GM12878 (cell line): ENCODE measurements around the gene CALHM4. TPM values are rescaled to one million over a fixed set of nuclear protein-coding genes. Genes with fewer than 3 reads are reported as not detected.
A peak's percentile ranks its signal among the peaks of the same experiment; 100 is the strongest.

Experiments used
- ATF7 ChIP-seq: fragments of 450-650 bp; IDR thresholded peaks from 2 replicates; pipeline ENCODE4 v1.6.1; 2016; ENCODE audit warnings: low read depth, mild to moderate bottlenecking
- FOS ChIP-seq: IDR thresholded peaks from 3 replicates; pipeline ENCODE4 v1.6.1; 2011; ENCODE audit warnings: borderline replicate concordance; ENCODE audit not compliant: insufficient read length; ENCODE audit errors: extremely low read depth
- HDAC6 ChIP-seq: fragments of 200-600 bp; sonication (generic); IDR thresholded peaks from one replicate; pipeline ENCODE4 v1.8.0; 2017; ENCODE audit warnings: antibody characterized with exemption; ENCODE audit not compliant: unreplicated experiment
- MTA2 ChIP-seq: fragments of 450-650 bp; IDR thresholded peaks from 2 replicates; pipeline ENCODE4 v1.6.1; 2016; ENCODE audit warnings: low read depth, mild to moderate bottlenecking, moderate library complexity
- RBBP5 ChIP-seq: fragments of 200-600 bp; sonication (generic); conservative IDR thresholded peaks from 2 replicates; pipeline ENCODE4 v1.6.1; 2016
- SREBF1 ChIP-seq: IDR thresholded peaks from 2 replicates; pipeline ENCODE4 v1.6.1; 2012; ENCODE audit warnings: mild to moderate bottlenecking, low read length
- TCF12 ChIP-seq: IDR thresholded peaks from 2 replicates; pipeline ENCODE4 v1.6.1; 2011; ENCODE audit warnings: low read depth, mild to moderate bottlenecking, low read length
- YY1 ChIP-seq: IDR thresholded peaks from 2 replicates; pipeline ENCODE4 v1.6.1; 2011; ENCODE audit warnings: low read depth, mild to moderate bottlenecking, low read length
- ZBTB4 ChIP-seq: fragments of 450-650 bp; formaldehyde crosslinking; IDR thresholded peaks from 2 replicates; pipeline ENCODE4 v1.4.0; 2022; ENCODE audit warnings: mild to moderate bottlenecking, moderate library complexity
- ZNF24 ChIP-seq: fragments of 450-650 bp; IDR thresholded peaks from 2 replicates; pipeline ENCODE4 v1.6.1; 2017; ENCODE audit warnings: antibody characterized with exemption, mild to moderate bottlenecking
- ZNF687 ChIP-seq: fragments of 450-650 bp; IDR thresholded peaks from 2 replicates; pipeline ENCODE4 v1.6.1; 2017; ENCODE audit warnings: mild to moderate bottlenecking, moderate library complexity
- ZSCAN29 ChIP-seq: fragments of 450-650 bp; IDR thresholded peaks from 2 replicates; pipeline ENCODE4 v1.6.1; 2017; ENCODE audit warnings: mild to moderate bottlenecking, moderate library complexity
- polyA plus RNA-seq, 11 experiments: library from polyadenylated mRNA; depleted of rRNA in 4 of 11; unstranded in 6 of 11; stranded (reverse) in 5 of 11; fragments of >200 nt; fragmentation: Nextera tagmentation in 4 of 11; fragmentation: Illumina TruSeq in 1 of 11; extraction: Ambion mirVana in 4 of 11; extraction: Trizol in 1 of 11; gene quantifications; 1 replicate in 1 of 11; 2 replicates in 10 of 11; pipeline versions ENCODE4 v1.2.1 to v1.2.3, GENCODE V29; 2011 to 2016; ENCODE audit warnings: inconsistent platforms in 2 of 11, missing spikeins in 2 of 11, low read depth in 1 of 11
- total RNA-seq, 4 experiments: library from RNA; depleted of rRNA in 3 of 4; stranded (reverse); fragments of >200 nt in 3 of 4; fragmentation: Illumina TruSeq in 1 of 4; extraction: Trizol in 1 of 4; gene quantifications; 2 replicates each; pipeline versions ENCODE4 v1.2.1 to v1.2.3, GENCODE V29; 2013 to 2021
- TF ChIP-seq, protein P1 (sequence below): IDR thresholded peaks from 2 replicates; pipeline ENCODE4 v1.6.1; 2012; ENCODE audit warnings: improper control_type of control experiment, low read depth, low read length; ENCODE audit not compliant: insufficient replicate concordance
- TF ChIP-seq, protein P2 (sequence below): fragments of 450-650 bp; IDR thresholded peaks from 2 replicates; pipeline ENCODE4 v1.6.1; 2017; ENCODE audit warnings: mild to moderate bottlenecking, low read depth, inconsistent platforms; ENCODE audit not compliant: poor library complexity, severe bottlenecking

Gene CALHM4
- total and polyA plus RNA-seq, 10 of the 15 experiments (the other 5 are each of a cell fraction or from before 2014, with no cell fraction given) = not detected

GRCh38 chr6:116570856-116571682 lies 17.5 kb downstream of the CALHM4 start, which contains the start of gene RWDD1 (continued):
- TF ChIP-seq YY1 = peak; percentile 91
- no peak; the same call in 1 of the 2 replicates for TF ChIP-seq MTA2
- TF ChIP-seq, protein P1, sequence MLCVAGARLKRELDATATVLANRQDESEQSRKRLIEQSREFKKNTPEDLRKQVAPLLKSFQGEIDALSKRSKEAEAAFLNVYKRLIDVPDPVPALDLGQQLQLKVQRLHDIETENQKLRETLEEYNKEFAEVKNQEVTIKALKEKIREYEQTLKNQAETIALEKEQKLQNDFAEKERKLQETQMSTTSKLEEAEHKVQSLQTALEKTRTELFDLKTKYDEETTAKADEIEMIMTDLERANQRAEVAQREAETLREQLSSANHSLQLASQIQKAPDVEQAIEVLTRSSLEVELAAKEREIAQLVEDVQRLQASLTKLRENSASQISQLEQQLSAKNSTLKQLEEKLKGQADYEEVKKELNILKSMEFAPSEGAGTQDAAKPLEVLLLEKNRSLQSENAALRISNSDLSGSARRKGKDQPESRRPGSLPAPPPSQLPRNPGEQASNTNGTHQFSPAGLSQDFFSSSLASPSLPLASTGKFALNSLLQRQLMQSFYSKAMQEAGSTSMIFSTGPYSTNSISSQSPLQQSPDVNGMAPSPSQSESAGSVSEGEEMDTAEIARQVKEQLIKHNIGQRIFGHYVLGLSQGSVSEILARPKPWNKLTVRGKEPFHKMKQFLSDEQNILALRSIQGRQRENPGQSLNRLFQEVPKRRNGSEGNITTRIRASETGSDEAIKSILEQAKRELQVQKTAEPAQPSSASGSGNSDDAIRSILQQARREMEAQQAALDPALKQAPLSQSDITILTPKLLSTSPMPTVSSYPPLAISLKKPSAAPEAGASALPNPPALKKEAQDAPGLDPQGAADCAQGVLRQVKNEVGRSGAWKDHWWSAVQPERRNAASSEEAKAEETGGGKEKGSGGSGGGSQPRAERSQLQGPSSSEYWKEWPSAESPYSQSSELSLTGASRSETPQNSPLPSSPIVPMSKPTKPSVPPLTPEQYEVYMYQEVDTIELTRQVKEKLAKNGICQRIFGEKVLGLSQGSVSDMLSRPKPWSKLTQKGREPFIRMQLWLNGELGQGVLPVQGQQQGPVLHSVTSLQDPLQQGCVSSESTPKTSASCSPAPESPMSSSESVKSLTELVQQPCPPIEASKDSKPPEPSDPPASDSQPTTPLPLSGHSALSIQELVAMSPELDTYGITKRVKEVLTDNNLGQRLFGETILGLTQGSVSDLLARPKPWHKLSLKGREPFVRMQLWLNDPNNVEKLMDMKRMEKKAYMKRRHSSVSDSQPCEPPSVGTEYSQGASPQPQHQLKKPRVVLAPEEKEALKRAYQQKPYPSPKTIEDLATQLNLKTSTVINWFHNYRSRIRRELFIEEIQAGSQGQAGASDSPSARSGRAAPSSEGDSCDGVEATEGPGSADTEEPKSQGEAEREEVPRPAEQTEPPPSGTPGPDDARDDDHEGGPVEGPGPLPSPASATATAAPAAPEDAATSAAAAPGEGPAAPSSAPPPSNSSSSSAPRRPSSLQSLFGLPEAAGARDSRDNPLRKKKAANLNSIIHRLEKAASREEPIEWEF = peak; percentile 95
- no peak for TF ChIP-seq ZNF24
- peak; percentile 57; the same call in 1 of the 2 replicates for TF ChIP-seq ATF7
- no peak for TF ChIP-seq ZBTB4 (CRISPR knock-in tag)
- TF ChIP-seq ZSCAN29 = 0 out of 2 replicates have a peak, but pooled peaks have one; percentile 41
- TF ChIP-seq RBBP5 = no peak; the same call in 1 of the 2 replicates
- TF ChIP-seq SREBF1 = no peak; the same call in 1 of the 2 replicates
- TF ChIP-seq TCF12 = no peak
- no peak for TF ChIP-seq FOS
- TF ChIP-seq ZNF687 = peak; percentile 60; the same call in 1 of the 2 replicates
- TF ChIP-seq, protein P2, sequence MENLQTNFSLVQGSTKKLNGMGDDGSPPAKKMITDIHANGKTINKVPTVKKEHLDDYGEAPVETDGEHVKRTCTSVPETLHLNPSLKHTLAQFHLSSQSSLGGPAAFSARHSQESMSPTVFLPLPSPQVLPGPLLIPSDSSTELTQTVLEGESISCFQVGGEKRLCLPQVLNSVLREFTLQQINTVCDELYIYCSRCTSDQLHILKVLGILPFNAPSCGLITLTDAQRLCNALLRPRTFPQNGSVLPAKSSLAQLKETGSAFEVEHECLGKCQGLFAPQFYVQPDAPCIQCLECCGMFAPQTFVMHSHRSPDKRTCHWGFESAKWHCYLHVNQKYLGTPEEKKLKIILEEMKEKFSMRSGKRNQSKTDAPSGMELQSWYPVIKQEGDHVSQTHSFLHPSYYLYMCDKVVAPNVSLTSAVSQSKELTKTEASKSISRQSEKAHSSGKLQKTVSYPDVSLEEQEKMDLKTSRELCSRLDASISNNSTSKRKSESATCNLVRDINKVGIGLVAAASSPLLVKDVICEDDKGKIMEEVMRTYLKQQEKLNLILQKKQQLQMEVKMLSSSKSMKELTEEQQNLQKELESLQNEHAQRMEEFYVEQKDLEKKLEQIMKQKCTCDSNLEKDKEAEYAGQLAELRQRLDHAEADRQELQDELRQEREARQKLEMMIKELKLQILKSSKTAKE = peak; percentile 90
- TF ChIP-seq HDAC6 = peak; percentile 50
